K562 (cell line): Measurements from ENCODE around the gene RHPN2. TPM values are rescaled to one million over a fixed set of nuclear protein-coding genes. Genes with fewer than 3 reads are reported as not detected.

ENCODE experiments used
- CC2D1A ChIP-seq: fragments of 450-650 bp; IDR thresholded peaks from 2 replicates; pipeline ENCODE4 v1.6.1; 2017; ENCODE audit warnings: mild to moderate bottlenecking
- HDAC2 ChIP-seq: fragments of 450-650 bp; IDR thresholded peaks from 2 replicates; pipeline ENCODE4 v1.6.1; 2016; ENCODE audit warnings: mild to moderate bottlenecking
- KHSRP ChIP-seq: fragments of 450-650 bp; IDR thresholded peaks from 2 replicates; pipeline ENCODE4 v1.6.1; 2017
- PML ChIP-seq: IDR thresholded peaks from 2 replicates; pipeline ENCODE4 v1.6.1; 2012; ENCODE audit warnings: low read length, inconsistent platforms
- SMAD4 ChIP-seq: fragments of 250-450 bp; sonication (Bioruptor Pico); conservative IDR thresholded peaks from 2 replicates; pipeline ENCODE4 v1.8.0; 2021; ENCODE audit warnings: inconsistent platforms, mild to moderate bottlenecking, moderate library complexity
- SMARCC2 ChIP-seq: fragments of 450-650 bp; IDR thresholded peaks from 2 replicates; pipeline ENCODE4 v1.6.1; 2017; ENCODE audit warnings: antibody characterized with exemption, moderate library complexity, mild to moderate bottlenecking, low read depth
- STAT5A ChIP-seq: IDR thresholded peaks from 2 replicates; pipeline ENCODE4 v1.6.1; 2012; ENCODE audit warnings: low read length, inconsistent platforms, borderline replicate concordance
- TAF9B ChIP-seq: fragments of 450-650 bp; IDR thresholded peaks from 2 replicates; pipeline ENCODE4 v1.6.1; 2018; ENCODE audit warnings: mild to moderate bottlenecking; ENCODE audit not compliant: partially characterized antibody
- ZNF408 ChIP-seq: fragments of 250-450 bp; sonication (Bioruptor Pico); IDR thresholded peaks from 2 replicates; pipeline ENCODE4 v1.4.0; 2020; ENCODE audit warnings: low read depth, mild to moderate bottlenecking, moderate library complexity
- polyA plus RNA-seq, 8 experiments: library from polyadenylated mRNA; depleted of rRNA in 4 of 8; stranded (reverse) in 5 of 8; unstranded in 3 of 8; fragments of >200 nt; fragmentation: Nextera tagmentation in 2 of 8; fragmentation: Illumina TruSeq in 1 of 8; extraction: Ambion mirVana in 2 of 8; extraction: Trizol in 1 of 8; gene quantifications; 2 replicates each; pipeline versions ENCODE4 v1.2.1 to v1.2.3, GENCODE V29; 2011 to 2014; ENCODE audit warnings: inconsistent platforms in 1 of 8, missing spikeins in 1 of 8
- total RNA-seq, 7 experiments: library from RNA; depleted of rRNA in 6 of 7; stranded (reverse); fragments of >200 nt in 6 of 7; fragmentation: Illumina TruSeq in 2 of 7; extraction: Trizol in 2 of 7; gene quantifications; 2 replicates each; pipeline versions ENCODE4 v1.2.1 to v1.2.3, GENCODE V29; 2011 to 2021; ENCODE audit warnings: low replicate concordance in 1 of 7
- TF ChIP-seq, protein P1 (sequence below): sonication (generic); formaldehyde crosslinking; IDR thresholded peaks from 2 replicates; pipeline ENCODE4 v1.8.1; 2022; ENCODE audit warnings: missing genetic modification reagents
- TF ChIP-seq, protein P2 (sequence below): fragments of 450-650 bp; IDR thresholded peaks from 2 replicates; pipeline ENCODE4 v1.6.1; 2016; ENCODE audit warnings: low read depth, mild to moderate bottlenecking, moderate library complexity
- TF ChIP-seq, protein P3 (sequence below), 2 experiments: fragments of 450-650 bp in 1 of 2; sonication (generic) in 1 of 2; formaldehyde crosslinking in 1 of 2; IDR thresholded peaks; 2 replicates each; pipeline versions ENCODE4 v1.7.1 to v1.9.0; 2016 to 2022; ENCODE audit warnings: inconsistent platforms in 1 of 2, mild to moderate bottlenecking in 1 of 2, missing genetic modification reagents in 1 of 2

Gene RHPN2
- total and polyA plus RNA-seq, 9 of the 15 experiments (the other 6 are each of a cell fraction or from before 2014, with no cell fraction given): 0.63 to 9.9 (median 3.2) TPM

- TF ChIP-seq, protein P1, sequence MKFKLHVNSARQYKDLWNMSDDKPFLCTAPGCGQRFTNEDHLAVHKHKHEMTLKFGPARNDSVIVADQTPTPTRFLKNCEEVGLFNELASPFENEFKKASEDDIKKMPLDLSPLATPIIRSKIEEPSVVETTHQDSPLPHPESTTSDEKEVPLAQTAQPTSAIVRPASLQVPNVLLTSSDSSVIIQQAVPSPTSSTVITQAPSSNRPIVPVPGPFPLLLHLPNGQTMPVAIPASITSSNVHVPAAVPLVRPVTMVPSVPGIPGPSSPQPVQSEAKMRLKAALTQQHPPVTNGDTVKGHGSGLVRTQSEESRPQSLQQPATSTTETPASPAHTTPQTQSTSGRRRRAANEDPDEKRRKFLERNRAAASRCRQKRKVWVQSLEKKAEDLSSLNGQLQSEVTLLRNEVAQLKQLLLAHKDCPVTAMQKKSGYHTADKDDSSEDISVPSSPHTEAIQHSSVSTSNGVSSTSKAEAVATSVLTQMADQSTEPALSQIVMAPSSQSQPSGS (CRISPR knock-in tag): no peak
- TF ChIP-seq STAT5A (peak; percentile 63; the same call in 1 of the 2 replicates), TAF9B (peak; percentile 50), ZNF408 (no peak), SMARCC2 (peak; percentile 97), KHSRP (peak; percentile 53; the same call in 1 of the 2 replicates), CC2D1A (no peak), PML (peak; percentile 73), SMAD4 (CRISPR knock-in tag) (peak; percentile 47; the same call in 1 of the 2 replicates), HDAC2 (peak; percentile 94)
- TF ChIP-seq, protein P2, sequence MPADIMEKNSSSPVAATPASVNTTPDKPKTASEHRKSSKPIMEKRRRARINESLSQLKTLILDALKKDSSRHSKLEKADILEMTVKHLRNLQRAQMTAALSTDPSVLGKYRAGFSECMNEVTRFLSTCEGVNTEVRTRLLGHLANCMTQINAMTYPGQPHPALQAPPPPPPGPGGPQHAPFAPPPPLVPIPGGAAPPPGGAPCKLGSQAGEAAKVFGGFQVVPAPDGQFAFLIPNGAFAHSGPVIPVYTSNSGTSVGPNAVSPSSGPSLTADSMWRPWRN: peak; percentile 88
- TF ChIP-seq, protein P3, sequence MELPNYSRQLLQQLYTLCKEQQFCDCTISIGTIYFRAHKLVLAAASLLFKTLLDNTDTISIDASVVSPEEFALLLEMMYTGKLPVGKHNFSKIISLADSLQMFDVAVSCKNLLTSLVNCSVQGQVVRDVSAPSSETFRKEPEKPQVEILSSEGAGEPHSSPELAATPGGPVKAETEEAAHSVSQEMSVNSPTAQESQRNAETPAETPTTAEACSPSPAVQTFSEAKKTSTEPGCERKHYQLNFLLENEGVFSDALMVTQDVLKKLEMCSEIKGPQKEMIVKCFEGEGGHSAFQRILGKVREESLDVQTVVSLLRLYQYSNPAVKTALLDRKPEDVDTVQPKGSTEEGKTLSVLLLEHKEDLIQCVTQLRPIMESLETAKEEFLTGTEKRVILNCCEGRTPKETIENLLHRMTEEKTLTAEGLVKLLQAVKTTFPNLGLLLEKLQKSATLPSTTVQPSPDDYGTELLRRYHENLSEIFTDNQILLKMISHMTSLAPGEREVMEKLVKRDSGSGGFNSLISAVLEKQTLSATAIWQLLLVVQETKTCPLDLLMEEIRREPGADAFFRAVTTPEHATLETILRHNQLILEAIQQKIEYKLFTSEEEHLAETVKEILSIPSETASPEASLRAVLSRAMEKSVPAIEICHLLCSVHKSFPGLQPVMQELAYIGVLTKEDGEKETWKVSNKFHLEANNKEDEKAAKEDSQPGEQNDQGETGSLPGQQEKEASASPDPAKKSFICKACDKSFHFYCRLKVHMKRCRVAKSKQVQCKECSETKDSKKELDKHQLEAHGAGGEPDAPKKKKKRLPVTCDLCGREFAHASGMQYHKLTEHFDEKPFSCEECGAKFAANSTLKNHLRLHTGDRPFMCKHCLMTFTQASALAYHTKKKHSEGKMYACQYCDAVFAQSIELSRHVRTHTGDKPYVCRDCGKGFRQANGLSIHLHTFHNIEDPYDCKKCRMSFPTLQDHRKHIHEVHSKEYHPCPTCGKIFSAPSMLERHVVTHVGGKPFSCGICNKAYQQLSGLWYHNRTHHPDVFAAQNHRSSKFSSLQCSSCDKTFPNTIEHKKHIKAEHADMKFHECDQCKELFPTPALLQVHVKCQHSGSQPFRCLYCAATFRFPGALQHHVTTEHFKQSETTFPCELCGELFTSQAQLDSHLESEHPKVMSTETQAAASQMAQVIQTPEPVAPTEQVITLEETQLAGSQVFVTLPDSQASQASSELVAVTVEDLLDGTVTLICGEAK (IDR thresholded peaks at IDR 0.05): no peak
- TF ChIP-seq, protein P3 (CRISPR knock-in tag; IDR thresholded peaks at IDR 0.05): no peak
Observed at GRCh38 chr19:33100894-33101644, 36.4 kb upstream of the RHPN2 start (continued).
